ENCODE results near the gene JMJD8. TPM values are rescaled to one million over a fixed set of nuclear protein-coding genes. Genes with fewer than 3 reads are reported as not detected.

Gene JMJD8
- total RNA-seq, 1 experiment from 2014 or later: 121 TPM

- no peak for TF ChIP-seq CBX3 (IDR thresholded peaks at IDR 0.05; ENCODE audit: low read depth)
- no peak for TF ChIP-seq CEBPB (IDR thresholded peaks at IDR 0.05; ENCODE audit: low read depth)
- TF ChIP-seq SP1 (IDR thresholded peaks at IDR 0.05; ENCODE audit: low read depth): no peak
- TF ChIP-seq MAX (IDR thresholded peaks at IDR 0.05): no peak
Observed at GRCh38 chr16:674214-674881, 9.8 kb downstream of the JMJD8 start (continued).

- Histone ChIP-seq H3K4me1 (ENCODE audit: control insufficient read depth in 1 of 2, insufficient read depth in 2 of 2, low read length in 2 of 2) (peaks cover 0 to 5% of the 10 kb centered on the region in 2 experiments; a peak in 1 of 4 replicates), H4K20me1 (ENCODE audit: insufficient read depth) (no peaks in the 10 kb centered on the region), H3K36me3 (ENCODE audit: control insufficient read depth in 1 of 2, insufficient read depth in 2 of 2, low read length in 2 of 2) (peaks cover 0 to 4% of the 10 kb centered on the region in 2 experiments; a peak in 1 of 4 replicates), H3K9me3 (ENCODE audit: control insufficient read depth in 1 of 2, insufficient read depth in 1 of 2, low read depth in 1 of 2, low read length in 2 of 2) (no peaks in the 10 kb centered on the region), H3K9ac (ENCODE audit: low read length) (no peak overlapping the region), H3K4me3 (replicated peaks in 1 of 2; ENCODE audit: low read depth in 1 of 2, low read length in 2 of 2) (no peak overlapping the region), H2AFZ (ENCODE audit: low read depth, low read length, poor library complexity, severe bottlenecking) (no peak overlapping the region), H3K27me3 (ENCODE audit: insufficient read depth, low read length) (no peaks in the 10 kb centered on the region), H3K9me2 (ENCODE audit: insufficient read depth) (no peaks in the 10 kb centered on the region), H3K4me2 (ENCODE audit: low read length) (no peak overlapping the region), H3K79me2 (ENCODE audit: insufficient read depth, low read length) (peaks cover 21% of the 10 kb centered on the region), H3K27ac (ENCODE audit: low read depth, low read length) (no peak overlapping the region)
- POLR2A ChIA-PET: no interaction called here
- RAD21 ChIA-PET (ENCODE audit: low non-redundant PET in 1 of 2, low total read pairs in 2 of 2, uncharacterized antibody in 2 of 2, unreplicated experiment in 2 of 2): no interaction called here
- ATAC-seq (no peak), DNase-seq (ENCODE audit: low read depth, low spot score) (no peak)
- BruUV-seq (replicated peaks): TSS peak; percentile 21
- CTCF ChIA-PET: no interaction called here
- intact Hi-C loops (cut with micrococcal nuclease): no loop called here
- TF ChIP-seq CBX3 (IDR thresholded peaks at IDR 0.05; ENCODE audit: low read depth) (no peak), FOSL1 (IDR thresholded peaks at IDR 0.05; ENCODE audit: low read depth) (no peak), TCF7L2 (IDR thresholded peaks at IDR 0.05; ENCODE audit: borderline replicate concordance, extremely low read depth, insufficient read depth, insufficient read length) (no peak), CEBPB (IDR thresholded peaks at IDR 0.05; ENCODE audit: low read depth) (no peak), ZFX (IDR thresholded peaks at IDR 0.05) (no peak), ATF3 (IDR thresholded peaks at IDR 0.05) (no peak), ZBTB33 (IDR thresholded peaks at IDR 0.05; ENCODE audit: extremely low read depth, insufficient replicate concordance, low read length) (no peak), SIN3A (IDR thresholded peaks at IDR 0.05; ENCODE audit: low read depth) (no peak), EZH2phosphoT487 (IDR thresholded peaks at IDR 0.05; ENCODE audit: borderline replicate concordance) (no peak), REST (IDR thresholded peaks at IDR 0.05; ENCODE audit: low read depth) (no peak), ELF1 (IDR thresholded peaks at IDR 0.05; ENCODE audit: borderline replicate concordance, low read depth) (no peak), YY1 (IDR thresholded peaks at IDR 0.05; ENCODE audit: extremely low read depth, insufficient replicate concordance, low read depth, low read length) (no peak), JUND (IDR thresholded peaks at IDR 0.05) (no peak), POLR2A (IDR thresholded peaks at IDR 0.05; ENCODE audit: borderline replicate concordance, extremely low read depth, insufficient read depth, insufficient read length) (no peak), EZH2 (IDR thresholded peaks at IDR 0.05) (no peak), ZNF274 (IDR thresholded peaks at IDR 0.05; ENCODE audit: low read depth, low read length) (no peak)
Observed at GRCh38 chr16:673399-673991, 10.6 kb downstream of the JMJD8 start.

Measured in HCT116 (cell line).